OCI-LY7 (cell line): ENCODE data around the gene LHPP. TPM values are rescaled to one million over a fixed set of nuclear protein-coding genes. Genes with fewer than 3 reads are reported as not detected.

Experiments
- BruUV-seq: library from RNA; stranded (reverse); fragments of 400-500 nt; replicated peaks from 2 replicates; lab custom pipeline; 2021; lab: Mats Ljungman, UMichigan
- CTCF ChIA-PET: fragments of 300-600 bp; sonication (Branson Sonifier 250); formaldehyde crosslinking; loops from one replicate; lab custom pipeline; 2022; ENCODE audit warnings: antibody characterized with exemption; ENCODE audit not compliant: unreplicated experiment; lab: Charles Lee
- POLR2A ChIA-PET: fragments of 300-600 bp; sonication (Branson Sonifier 250); formaldehyde crosslinking; loops from one replicate; lab custom pipeline; 2022; ENCODE audit warnings: antibody characterized with exemption; lab: Charles Lee
- DNase-seq: peaks from one replicate; pipeline ENCODE4 v3.0.0-alpha.2; 2015; ENCODE audit warnings: low spot score
- H2AFZ ChIP-seq: fragments of 200-600 bp; sonication (generic), shearing (Covaris generic); 2 replicates; pipeline ENCODE4 v1.6.1; 2014; ENCODE audit warnings: mild to moderate bottlenecking, antibody characterized with exemption, low read length, moderate library complexity
- H3K27ac ChIP-seq: fragments of 200-600 bp; sonication (generic); 2 replicates; pipeline ENCODE4 v1.5.1; 2014; ENCODE audit warnings: mixed run types, low read depth, mild to moderate bottlenecking, moderate library complexity, low read length, inconsistent platforms; ENCODE audit not compliant: poor library complexity, severe bottlenecking
- H3K36me3 ChIP-seq: fragments of 200-600 bp; sonication (generic); 2 replicates; pipeline ENCODE4 v1.6.1; 2014; ENCODE audit warnings: mild to moderate bottlenecking, antibody characterized with exemption, low read length, moderate library complexity, mixed read lengths; ENCODE audit not compliant: insufficient read depth
- H3K4me1 ChIP-seq: fragments of 200-600 bp; sonication (generic); 2 replicates; pipeline ENCODE4 v1.5.1; 2014; ENCODE audit warnings: mild to moderate bottlenecking, low read length; ENCODE audit not compliant: insufficient read depth, poor library complexity, severe bottlenecking
- H3K4me2 ChIP-seq: fragments of 200-600 bp; sonication (generic); 2 replicates; pipeline ENCODE4 v1.6.1; 2014; ENCODE audit warnings: mild to moderate bottlenecking, low read length
- H3K4me3 ChIP-seq: fragments of 200-600 bp; sonication (generic); 2 replicates; pipeline ENCODE4 v1.5.1; 2014; ENCODE audit warnings: mild to moderate bottlenecking, low read depth, low read length; ENCODE audit not compliant: poor library complexity, severe bottlenecking
- H3K79me2 ChIP-seq: fragments of 200-600 bp; sonication (generic); 2 replicates; pipeline ENCODE4 v1.6.1; 2016; ENCODE audit warnings: low read depth, mild to moderate bottlenecking, low read length, moderate library complexity, mixed read lengths; ENCODE audit not compliant: insufficient read depth
- H3K9me2 ChIP-seq: fragments of 200-600 bp; sonication (generic); 2 replicates; pipeline ENCODE4 v1.6.1; 2016; ENCODE audit warnings: mild to moderate bottlenecking, low read length, mixed read lengths; ENCODE audit not compliant: insufficient read depth
- H3K9me3 ChIP-seq: fragments of 200-600 bp; sonication (generic); 2 replicates; pipeline ENCODE4 v1.6.1; 2014; ENCODE audit warnings: mild to moderate bottlenecking, mixed run types, low read length, mixed read lengths
- H4K20me1 ChIP-seq: fragments of 200-600 bp; sonication (generic); 2 replicates; pipeline ENCODE4 v1.6.1; 2014; ENCODE audit warnings: mild to moderate bottlenecking, antibody characterized with exemption, low read length, moderate library complexity, mixed read lengths; ENCODE audit not compliant: insufficient read depth
- CTCF ChIP-seq: fragments of 200-600 bp; sonication (generic); conservative IDR thresholded peaks from 2 replicates; pipeline ENCODE4 v1.5.1; 2014; ENCODE audit warnings: mild to moderate bottlenecking, antibody characterized with exemption, low read length, moderate library complexity, mixed read lengths
- EZH2phosphoT487 ChIP-seq: fragments of 200-600 bp; sonication (generic); IDR thresholded peaks from 2 replicates; pipeline ENCODE4 v1.6.1; 2018; ENCODE audit warnings: low read depth, borderline replicate concordance, mild to moderate bottlenecking, mixed run types, antibody characterized with exemption, low read length, moderate library complexity, mixed read lengths
- intact Hi-C: fragments of 100-400 bp; cut with micrococcal nuclease; formaldehyde crosslinking; loops from one replicate; pipeline ENCODE4 v1.10.0; 2022; ENCODE audit not compliant: unreplicated experiment
- total RNA-seq, 2 experiments: library from RNA; depleted of rRNA in 1 of 2; stranded (reverse); fragments of >200 nt in 1 of 2; shearing (Covaris generic) in 1 of 2; gene quantifications; 2 replicates each; pipeline ENCODE4 v1.2.3, GENCODE V29; 2014 to 2022

LHPP gene
- total RNA-seq, 2 experiments from 2014 or later, result 30.3 to 65.2 TPM

GRCh38 chr10:124663228-124663627 is 201.6 kb downstream of the LHPP start:
- Histone ChIP-seq H2AFZ (no peak overlapping the region), H3K9me3 (no peaks in the 10 kb centered on the region), H3K9me2 (no peaks in the 10 kb centered on the region), H4K20me1 (no peaks in the 10 kb centered on the region), H3K4me3 (no peak overlapping the region), H3K36me3 (peaks cover 71% of the 10 kb centered on the region), H3K4me1 (no peaks in the 10 kb centered on the region), H3K4me2 (no peak overlapping the region), H3K27ac (no peak overlapping the region), H3K79me2 (no peaks in the 10 kb centered on the region)
- BruUV-seq, result no TSS peak
- ChIA-PET CTCF (no interaction called here), POLR2A (no interaction called here)
- DNase-seq, result no peak
- TF ChIP-seq EZH2phosphoT487, result no peak
- no peak for TF ChIP-seq CTCF
- intact Hi-C loops, result no loop called here

Other genes with a start within 250 kb of the LHPP start
- gene OAT, start 42.9 kb upstream of the LHPP start, total RNA-seq (2014; rRNA removed; shearing (Covaris generic)), result 13.5 and 16.1 TPM in 2 replicates
- 24.3 and 27.1 TPM in 2 replicates for gene OAT, start 42.9 kb upstream of the LHPP start, total RNA-seq (2022)
- gene NKX1-2, start 11.8 kb upstream of the LHPP start, total RNA-seq (2014; rRNA removed; shearing (Covaris generic)), result not detected in 2 replicates
- not detected in 2 replicates for gene NKX1-2, start 11.8 kb upstream of the LHPP start, total RNA-seq (2022)